ENCODE data around the gene SPX.

Gene SPX

DNA sequence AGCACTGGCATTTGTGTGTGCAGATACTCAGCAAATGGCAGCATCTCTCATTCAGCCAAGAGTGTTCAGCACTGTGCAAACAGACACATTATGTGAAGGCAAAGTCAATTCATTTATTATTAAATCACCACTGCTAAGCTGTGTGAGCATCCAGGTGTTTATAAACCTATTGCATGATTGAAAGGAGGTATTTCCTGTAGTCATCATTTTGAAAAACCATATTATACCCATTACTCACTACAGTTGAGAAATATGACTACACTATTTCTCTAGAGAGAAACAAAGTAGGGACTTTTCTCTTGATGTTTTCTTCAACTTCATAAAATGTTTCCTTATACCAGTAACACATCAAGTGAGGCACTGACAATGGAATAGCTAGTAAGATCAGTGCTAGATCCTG, 13.7 kb downstream of the SPX start:
- DNase-seq = no peak

GRCh38 chr12:21541773-21542172, 15.7 kb downstream of the SPX start:
- DNase-seq = no peak

DNA sequence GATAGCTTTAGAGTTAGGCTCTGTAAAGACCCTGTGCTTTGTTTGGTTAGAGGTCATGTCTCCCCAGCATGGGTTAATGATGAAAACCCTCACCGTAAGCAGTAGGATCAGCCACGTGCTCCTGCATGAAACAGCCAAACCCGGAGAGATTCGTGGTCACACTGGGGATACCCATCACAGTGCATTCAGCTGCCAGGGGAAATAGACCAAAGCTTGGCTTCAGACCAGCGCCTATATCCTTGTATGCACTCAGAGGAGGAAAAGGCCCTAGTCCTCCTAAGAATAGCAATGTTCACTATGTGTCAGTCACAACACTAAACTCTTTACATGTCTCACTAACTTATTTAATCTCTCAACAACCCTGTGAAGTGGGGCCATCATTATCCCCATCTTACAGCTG, 16.3 kb downstream of the SPX start:
- no peak for DNase-seq

- DNase-seq = no peak
These were observed 17.1 kb downstream of the SPX start for GRCh38 chr12:21543151-21543550.

- no peak for DNase-seq
These were observed 19.5 kb downstream of the SPX start for GRCh38 chr12:21545557-21545956.

GRCh38 chr12:21546716-21547115, 20.6 kb downstream of the SPX start:
- peak; percentile 41 for DNase-seq

DNA sequence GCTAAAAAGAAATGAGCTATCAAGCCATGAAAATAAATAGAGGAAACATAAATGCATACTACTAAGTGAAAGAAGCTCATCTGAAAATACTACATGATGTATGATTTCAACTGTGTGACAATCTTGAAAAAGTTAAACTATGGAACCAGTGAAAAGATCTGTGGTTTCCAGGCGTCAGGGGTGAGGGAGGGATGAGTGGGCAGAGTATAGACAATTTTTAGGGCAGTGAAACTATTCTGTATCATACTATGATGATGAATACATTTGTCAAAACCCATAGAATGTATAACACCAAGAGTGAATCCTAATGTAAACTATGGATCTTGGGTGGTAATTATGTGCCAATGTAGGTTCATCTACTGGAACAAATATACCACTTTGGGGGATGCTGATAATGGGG, 21.3 kb downstream of the SPX start:
- DNase-seq = no peak

DNA sequence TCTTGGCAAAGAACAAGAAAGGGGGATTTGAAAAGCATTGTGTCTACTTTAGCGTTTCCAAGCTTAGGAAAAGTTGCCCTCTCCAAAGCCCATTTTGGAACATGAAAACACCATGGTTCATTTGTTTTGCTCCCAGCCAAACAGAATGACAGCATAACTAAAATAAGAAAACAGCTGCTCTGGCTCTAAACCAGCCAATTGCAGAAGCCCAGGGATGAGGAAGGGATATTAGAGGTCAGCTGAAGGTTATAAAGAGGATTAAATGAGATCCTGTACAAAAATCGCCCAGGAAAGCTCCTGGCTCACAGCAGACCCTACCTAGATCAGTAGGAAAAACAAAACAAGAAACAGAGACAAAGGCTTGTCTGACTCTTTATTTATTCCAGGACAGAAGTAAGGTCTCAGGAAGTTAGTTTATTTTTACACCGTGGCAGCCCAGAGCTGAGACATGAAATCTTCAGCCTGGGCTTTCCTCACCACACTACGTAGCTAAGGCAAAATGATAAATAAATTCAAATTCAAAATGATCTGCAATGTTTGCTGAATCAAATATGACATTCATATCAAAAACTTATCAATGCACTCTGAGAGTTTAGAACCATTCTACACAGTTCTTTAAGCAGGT, 25.9 kb downstream of the SPX start:
- no peak for DNase-seq

DNA sequence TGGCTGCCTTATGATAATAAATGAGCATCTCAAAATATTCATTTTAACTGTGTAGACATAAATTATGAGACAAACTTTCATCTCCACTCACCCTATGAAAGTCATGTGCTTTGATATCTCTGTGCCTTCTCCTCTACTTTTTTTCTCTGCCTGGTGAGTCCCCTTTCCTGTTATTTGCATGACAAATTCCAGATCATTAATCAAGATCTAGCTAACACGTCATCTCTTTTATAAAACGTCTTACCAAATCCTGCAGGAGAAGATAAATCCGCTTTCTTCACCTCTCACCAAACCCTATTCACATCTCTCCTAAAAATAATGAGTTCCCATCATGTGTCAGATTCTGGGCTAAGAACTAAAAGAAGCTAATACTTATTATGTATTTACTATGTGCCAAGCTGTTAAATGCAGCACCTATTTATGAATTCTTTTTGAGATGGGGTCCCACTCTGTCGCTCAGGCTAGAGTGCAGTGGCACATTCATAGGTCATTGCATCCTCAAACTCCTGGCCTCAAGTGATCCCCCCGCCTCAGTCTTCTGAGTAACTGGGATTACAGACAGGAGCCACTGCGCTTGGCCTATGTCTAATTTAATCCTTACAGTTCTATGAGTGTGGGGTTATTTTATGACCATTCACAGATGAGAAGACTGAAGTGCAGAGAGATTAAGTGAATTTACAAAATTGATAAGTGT, 26.7 kb downstream of the SPX start:
- no peak for DNase-seq

DNA sequence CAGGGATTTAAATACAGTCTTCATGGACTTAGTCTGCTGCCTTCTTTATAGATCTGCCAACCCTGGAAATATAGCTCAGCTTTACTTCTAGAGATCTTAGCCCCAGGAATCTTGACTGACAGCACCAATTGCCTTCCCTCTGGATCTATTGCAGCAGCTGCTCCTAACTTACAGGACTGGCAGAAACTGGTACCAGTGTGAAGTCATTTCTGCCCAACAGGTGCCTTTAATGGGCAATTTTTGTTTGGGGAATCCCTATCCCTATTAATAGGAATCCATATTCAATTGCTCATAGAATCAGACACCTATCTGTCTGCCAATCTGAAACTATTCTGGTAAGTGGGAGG, 27.2 kb downstream of the SPX start:
- no peak for DNase-seq

DNA sequence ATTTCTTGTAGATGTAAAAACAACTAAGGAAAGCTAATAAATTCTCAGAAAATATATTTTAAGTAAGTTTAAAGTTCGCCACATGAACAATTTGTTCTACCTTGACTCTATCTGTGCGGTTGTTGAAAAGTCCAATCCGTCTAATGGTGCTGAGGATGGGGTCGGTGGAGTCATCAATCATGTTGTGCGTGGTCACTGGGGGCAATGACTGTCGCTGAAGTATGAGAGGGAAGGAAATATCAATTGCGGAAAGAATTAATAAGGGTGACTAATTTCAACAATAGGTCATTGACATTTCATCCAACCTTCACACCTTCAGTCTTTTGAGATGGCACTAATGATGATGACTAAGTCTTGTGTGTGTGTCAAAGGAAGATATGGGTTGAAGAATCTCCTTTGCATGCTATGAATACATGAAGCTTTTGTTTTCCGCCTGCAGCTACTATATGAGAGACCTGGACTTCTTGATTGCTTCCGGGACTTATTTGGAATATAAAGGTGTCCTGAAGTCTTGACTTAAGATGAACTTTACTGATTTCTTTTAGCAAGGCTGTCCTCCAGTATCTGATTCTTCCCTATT, 32.1 kb downstream of the SPX start:
- DNase-seq = no peak

- peak; percentile 14 for DNase-seq
These were observed 33.9 kb downstream of the SPX start for GRCh38 chr12:21559855-21560569.

GRCh38 chr12:21561158-21561557, 35.1 kb downstream of the SPX start:
- DNase-seq = no peak

DNA sequence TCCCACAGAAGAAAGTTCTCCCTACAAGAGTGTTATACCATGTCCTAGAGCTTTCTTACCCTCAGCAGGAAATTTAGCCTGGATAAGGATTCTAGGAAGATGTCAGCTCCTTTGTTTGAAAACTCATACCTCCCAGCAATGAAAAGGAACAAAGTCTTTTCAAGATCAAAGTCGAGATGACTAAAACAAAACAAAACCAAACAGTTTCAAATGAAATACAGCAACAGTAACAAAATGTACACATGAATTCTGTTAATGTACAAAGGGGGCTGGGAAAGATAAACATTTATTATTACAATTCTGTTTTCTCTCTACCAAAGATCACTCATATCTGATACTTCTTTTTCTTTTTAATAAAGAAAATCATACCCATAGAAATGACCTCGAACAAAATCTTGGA, 36.8 kb downstream of the SPX start:
- no peak for DNase-seq

DNA sequence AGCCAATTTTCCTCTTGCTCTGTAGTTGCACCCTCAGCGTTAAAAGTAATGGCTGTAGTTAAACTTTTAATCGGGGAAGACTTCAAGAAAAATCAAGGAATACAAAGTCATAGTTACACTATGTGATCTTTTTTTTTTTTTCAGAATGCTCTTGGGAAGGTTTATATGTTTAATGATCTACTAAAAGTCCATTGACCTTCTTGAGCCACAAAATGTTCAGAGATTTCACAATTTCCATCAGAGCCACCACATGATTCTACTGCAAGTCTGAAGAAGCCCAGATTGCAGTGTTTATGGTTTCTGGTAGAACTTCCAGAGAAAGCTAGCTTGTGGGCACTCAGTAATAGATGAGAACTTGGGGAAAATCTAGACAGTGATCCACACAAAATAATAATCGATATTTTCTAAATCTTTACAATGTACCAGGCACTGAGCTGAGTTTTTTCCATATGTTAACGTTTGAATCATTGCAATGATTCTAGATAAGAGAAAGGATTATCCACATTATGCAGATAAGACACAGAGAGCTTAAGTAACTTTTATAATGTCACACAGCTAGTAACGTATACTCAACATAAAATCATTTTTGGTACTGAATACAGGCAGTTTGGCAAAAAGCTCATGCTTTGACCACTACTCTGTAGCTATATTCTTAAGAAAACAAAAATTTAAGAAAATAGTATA, 40.3 kb downstream of the SPX start:
- no peak for DNase-seq

DNA sequence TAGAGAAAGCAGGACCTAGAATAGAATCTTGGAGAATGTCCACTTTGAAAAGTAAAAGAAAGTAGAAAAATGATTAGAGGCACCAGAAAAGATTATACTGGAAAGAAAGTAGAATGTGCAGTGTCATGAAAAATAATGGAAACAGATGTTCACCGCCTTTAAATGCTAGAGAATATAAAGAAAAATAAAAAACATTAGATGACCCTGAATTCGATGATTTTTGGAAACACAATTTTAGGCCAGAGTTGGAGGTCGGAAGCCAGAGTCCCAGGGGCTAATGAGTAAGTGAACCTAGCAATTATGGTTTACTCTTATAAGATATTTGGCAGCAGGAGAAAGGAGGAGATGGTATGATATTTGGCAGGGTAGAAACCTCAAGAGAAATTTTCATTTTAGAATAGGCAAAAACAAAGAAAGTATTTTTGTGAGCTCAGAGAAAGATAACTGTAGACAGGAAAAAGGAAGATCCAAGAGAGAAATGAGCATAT, 40.9 kb downstream of the SPX start:
- no peak for DNase-seq

- DNase-seq = no peak
These were observed 42.0 kb downstream of the SPX start for GRCh38 chr12:21568115-21568514.

GRCh38 chr12:21571046-21571445, 45.0 kb downstream of the SPX start:
- no peak for DNase-seq

DNA sequence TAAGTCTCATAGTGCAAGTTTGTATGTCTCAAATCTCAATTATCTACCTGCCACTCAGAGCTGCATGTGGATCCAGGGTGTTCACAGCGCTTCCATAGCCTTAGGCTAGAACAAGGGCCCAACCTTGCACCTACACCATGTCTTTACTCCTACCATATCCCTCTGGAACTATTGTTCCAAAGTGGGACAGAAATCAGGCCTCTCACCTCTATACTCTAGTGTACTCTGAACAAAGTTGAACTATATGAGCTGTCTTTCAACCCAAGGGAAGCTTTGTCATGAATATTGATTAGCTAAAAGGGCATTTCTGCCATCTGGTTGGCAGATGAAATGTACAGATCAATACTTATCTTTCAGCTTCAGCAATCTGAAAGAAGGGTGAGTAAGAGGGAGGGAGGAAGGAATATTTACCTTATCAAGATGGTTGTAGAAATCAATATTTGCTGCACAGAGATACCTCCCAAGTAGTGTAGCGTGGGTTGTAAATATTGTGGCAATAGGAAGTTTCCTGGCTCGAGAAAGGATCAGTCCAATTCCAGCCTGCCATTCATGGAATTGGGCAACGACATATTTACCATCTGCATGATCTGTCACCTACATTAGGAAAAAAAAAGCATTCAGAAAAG, 47.8 kb downstream of the SPX start:
- DNase-seq = no peak

GRCh38 chr12:21576431-21576830, 50.3 kb downstream of the SPX start:
- no peak for DNase-seq

DNA sequence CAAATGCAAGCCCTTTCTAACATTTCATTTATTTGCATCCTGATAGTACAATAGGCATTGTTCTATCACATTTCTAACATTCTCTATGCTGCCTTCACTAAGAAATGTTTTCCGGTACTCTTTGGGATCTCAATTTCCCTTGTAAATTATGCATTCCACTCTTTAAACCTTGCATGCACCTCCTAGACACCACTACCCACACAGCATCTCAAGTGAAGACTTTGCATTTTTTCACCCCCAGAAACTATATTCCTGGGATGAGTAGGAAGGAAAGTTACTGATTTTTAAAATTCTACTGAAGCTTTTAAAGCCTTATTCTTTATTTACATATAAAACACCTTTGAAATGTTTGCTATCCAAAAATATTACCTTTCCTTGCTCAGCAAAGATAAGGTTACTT, 51.4 kb downstream of the SPX start:
- DNase-seq = no peak

- no peak for DNase-seq
These were observed 54.8 kb downstream of the SPX start for GRCh38 chr12:21580748-21581516.
